K562 (cell line): Measurements from ENCODE around the gene COL20A1. TPM values are rescaled to one million over a fixed set of nuclear protein-coding genes. Genes with fewer than 3 reads are reported as not detected.

Source experiments
- ATAC-seq: fragments of 200-7000 bp; cut with Tn5 transposase; 3 replicates; pipeline ENCODE4 v1.9.1; 2020; ENCODE audit warnings: moderate library complexity
- BruUV-seq: library from RNA; stranded (reverse); fragments of 400-500 nt; replicated peaks from 2 replicates; lab custom pipeline; 2021; lab: Mats Ljungman, UMichigan
- CTCF ChIA-PET: fragments of 300-600 bp; formaldehyde crosslinking; extraction: SDS; loops from one replicate; lab custom pipeline; 2021; ENCODE audit warnings: low intra/inter-chr PET ratio; lab: Yijun Ruan, JAX
- POLR2A ChIA-PET: fragments of 300-600, 350-650 bp; sonication (Branson Sonifier 250); formaldehyde crosslinking; extraction: SDS; loops from one replicate; lab custom pipeline; 2021; ENCODE audit warnings: antibody characterized with exemption, inconsistent platforms; lab: Yijun Ruan, JAX
- DNase-seq, 4 experiments: peaks; one replicate each; pipeline versions ENCODE4 v3.0.0 to v3.0.0-alpha.2; 2011 to 2018; ENCODE audit warnings: low spot score in 3 of 4, mixed read lengths in 3 of 4; ENCODE audit errors: extremely low read depth in 1 of 4
- FAIRE-seq: peaks from 2 replicates; lab custom pipeline; 2011; peaks lifted over from hg19 to GRCh38; lab: Jason Lieb, UNC
- H2AFZ ChIP-seq: 2 replicates; pipeline ENCODE4 v1.6.0; 2011; ENCODE audit warnings: low read depth, low read length, control low read depth, inconsistent platforms
- H3K27ac ChIP-seq: fragments of 200-600 bp; 3 replicates; pipeline ENCODE4 v1.8.0; 2011; ENCODE audit warnings: low read depth, mild to moderate bottlenecking, control low read depth, inconsistent platforms, low read length, moderate library complexity, mixed read lengths; ENCODE audit errors: extremely low read depth
- H3K27me3 ChIP-seq, 2 experiments: fragments of 300-600 bp in 1 of 2; 2 replicates in 1 of 2; 3 replicates in 1 of 2; pipeline versions ENCODE4 v1.6.0 to v1.8.0; 2011; ENCODE audit warnings: inconsistent platforms in 2 of 2, low read length in 2 of 2, mild to moderate bottlenecking in 1 of 2, mixed read lengths in 1 of 2, moderate library complexity in 1 of 2; ENCODE audit not compliant: control insufficient read depth in 2 of 2, insufficient read depth in 2 of 2
- H3K36me3 ChIP-seq: fragments of 300-600 bp; 3 replicates; pipeline ENCODE4 v1.8.0; 2011; ENCODE audit warnings: mild to moderate bottlenecking, low read length, inconsistent platforms; ENCODE audit not compliant: control insufficient read depth, insufficient read depth
- H3K4me1 ChIP-seq, 2 experiments: fragments of 200-600 bp in 1 of 2; replicated peaks in 1 of 2; 2 replicates in 1 of 2; 3 replicates in 1 of 2; pipeline versions ENCODE4 v1.5.1 to v1.8.0; 2011; ENCODE audit warnings: inconsistent platforms in 2 of 2, low read length in 2 of 2, mild to moderate bottlenecking in 1 of 2, mixed read lengths in 1 of 2, moderate library complexity in 1 of 2; ENCODE audit not compliant: control insufficient read depth in 2 of 2, insufficient read depth in 2 of 2
- H3K4me2 ChIP-seq: 2 replicates; pipeline ENCODE4 v1.6.1; 2011; ENCODE audit warnings: low read length, control low read depth, inconsistent platforms, mixed read lengths; ENCODE audit not compliant: insufficient read depth
- H3K4me3 ChIP-seq: fragments of 200-600 bp; sonication (generic), shearing (Covaris generic); 2 replicates; pipeline ENCODE4 v1.5.1; 2016; ENCODE audit warnings: control low read depth, inconsistent platforms
- H3K79me2 ChIP-seq: fragments of 200-600 bp; 3 replicates; pipeline ENCODE4 v1.8.0; 2011; ENCODE audit warnings: low read length, inconsistent platforms; ENCODE audit not compliant: control insufficient read depth, insufficient read depth
- H3K9ac ChIP-seq, 2 experiments: 2 replicates each; pipeline versions ENCODE4 v1.6.0 to v1.6.1; 2011; ENCODE audit warnings: low read depth in 2 of 2, low read length in 2 of 2, control low read depth in 1 of 2, inconsistent platforms in 1 of 2, mild to moderate bottlenecking in 1 of 2, mixed read lengths in 1 of 2; ENCODE audit not compliant: insufficient read depth in 1 of 2
- H3K9me1 ChIP-seq: one replicate; pipeline ENCODE4 v1.6.0; 2011; ENCODE audit warnings: inconsistent platforms, mild to moderate bottlenecking, low read length, moderate library complexity; ENCODE audit not compliant: control insufficient read depth, insufficient read depth
- H3K9me3 ChIP-seq: replicated peaks from 2 replicates; pipeline ENCODE4 v1.5.1; 2011; ENCODE audit warnings: low read depth, low read length, inconsistent platforms; ENCODE audit not compliant: control insufficient read depth, insufficient read depth
- H4K20me1 ChIP-seq: replicated peaks from 2 replicates; pipeline ENCODE4 v1.6.1; 2011; ENCODE audit warnings: low read length, inconsistent platforms, mixed read lengths; ENCODE audit not compliant: control insufficient read depth, insufficient read depth
- BRF1 ChIP-seq: IDR thresholded peaks from 3 replicates; pipeline ENCODE4 v1.6.1; 2011; ENCODE audit warnings: borderline replicate concordance, mild to moderate bottlenecking; ENCODE audit not compliant: insufficient read length; ENCODE audit errors: extremely low read depth
- FOXA3 ChIP-seq, 2 experiments: fragments of 450-650 bp in 1 of 2; sonication (generic) in 1 of 2; formaldehyde crosslinking; IDR thresholded peaks in 1 of 2; conservative IDR thresholded peaks in 1 of 2; 2 replicates each; pipeline versions ENCODE4 v1.4.0 to v1.8.0; 2020 to 2022; ENCODE audit warnings: mild to moderate bottlenecking in 2 of 2, missing genetic modification reagents in 1 of 2
- FOXP4 ChIP-seq: sonication (generic); formaldehyde crosslinking; IDR thresholded peaks from 2 replicates; pipeline ENCODE4 v1.8.0; 2022; ENCODE audit warnings: mild to moderate bottlenecking, missing genetic modification reagents, borderline replicate concordance
- KAT2B ChIP-seq: IDR thresholded peaks from one replicate; pipeline ENCODE4 v1.6.1; 2012; ENCODE audit warnings: low read depth, mild to moderate bottlenecking, control low read depth, inconsistent platforms, low read length, moderate library complexity
- MED1 ChIP-seq: sonication (generic); formaldehyde crosslinking; IDR thresholded peaks from 2 replicates; pipeline ENCODE4 v1.8.1; 2023; ENCODE audit warnings: missing genetic modification reagents, borderline replicate concordance
- MLX ChIP-seq, 2 experiments: fragments of 450-650 bp in 1 of 2; sonication (generic) in 1 of 2; formaldehyde crosslinking; conservative IDR thresholded peaks; 2 replicates each; pipeline versions ENCODE4 v1.4.0 to v1.8.1; 2020 to 2022; ENCODE audit warnings: mild to moderate bottlenecking in 1 of 2, missing genetic modification reagents in 1 of 2
- MXI1 ChIP-seq: IDR thresholded peaks from 2 replicates; pipeline ENCODE4 v1.6.1; 2011; ENCODE audit warnings: low read depth, mild to moderate bottlenecking, improper control_type of control experiment, low read length
- MYNN ChIP-seq, 2 experiments: sonication (generic); formaldehyde crosslinking in 1 of 2; IDR thresholded peaks; 2 replicates each; pipeline versions ENCODE4 v1.5.0 to v1.6.1; 2016 to 2020; ENCODE audit warnings: antibody characterized with exemption in 1 of 2, missing genetic modification reagents in 1 of 2
- NFXL1 ChIP-seq: fragments of 450-650 bp; formaldehyde crosslinking; IDR thresholded peaks from 2 replicates; pipeline ENCODE4 v1.4.0; 2021; ENCODE audit warnings: mild to moderate bottlenecking
- SAP30 ChIP-seq: fragments of 200-600 bp; sonication (generic); IDR thresholded peaks from 2 replicates; pipeline ENCODE4 v1.6.1; 2012; ENCODE audit warnings: borderline replicate concordance, low read depth, mild to moderate bottlenecking, moderate library complexity, low read length, control low read depth, inconsistent platforms; ENCODE audit not compliant: insufficient read depth, poor library complexity, severe bottlenecking
- ZNF408 ChIP-seq: fragments of 250-450 bp; sonication (Bioruptor Pico); IDR thresholded peaks from 2 replicates; pipeline ENCODE4 v1.4.0; 2020; ENCODE audit warnings: low read depth, mild to moderate bottlenecking, moderate library complexity
- ZNF584 ChIP-seq: fragments of 200-800 bp; sonication (Bioruptor generic); IDR thresholded peaks from 2 replicates; pipeline ENCODE4 v1.6.1; 2016; ENCODE audit warnings: low read depth, mild to moderate bottlenecking, missing genetic modification characterization, missing compliant biosample characterization
- WGBS: fragments of 100-300 bp; shearing (Covaris generic); methylation state at CpG from one replicate; pipeline ENCODE4 v1.1.6; 2016; ENCODE audit warnings: low coverage, mixed read lengths; ENCODE audit not compliant: insufficient coverage; ENCODE audit errors: missing lambda C conversion rate; 5-methylcytosine and 5-hydroxymethylcytosine counted together
- in situ Hi-C: fragments of 300-500 bp; cut with MboI; formaldehyde crosslinking; loops from 4 replicates; pipeline ENCODE4 v1.15.0; 2018; ENCODE audit warnings: inconsistent platforms, mixed read lengths
- intact Hi-C: fragments of 100-400 bp; cut with micrococcal nuclease; formaldehyde crosslinking; loops from 2 replicates; pipeline ENCODE4 v1.14.2; 2022
- polyA plus RNA-seq, 8 experiments: library from polyadenylated mRNA; depleted of rRNA in 4 of 8; stranded (reverse) in 5 of 8; unstranded in 3 of 8; fragments of >200 nt; fragmentation: Nextera tagmentation in 2 of 8; fragmentation: Illumina TruSeq in 1 of 8; extraction: Ambion mirVana in 2 of 8; extraction: Trizol in 1 of 8; gene quantifications; 2 replicates each; pipeline versions ENCODE4 v1.2.1 to v1.2.3, GENCODE V29; 2011 to 2014; ENCODE audit warnings: inconsistent platforms in 1 of 8, missing spikeins in 1 of 8
- total RNA-seq, 7 experiments: library from RNA; depleted of rRNA in 6 of 7; stranded (reverse); fragments of >200 nt in 6 of 7; fragmentation: Illumina TruSeq in 2 of 7; extraction: Trizol in 2 of 7; gene quantifications; 2 replicates each; pipeline versions ENCODE4 v1.2.1 to v1.2.3, GENCODE V29; 2011 to 2021; ENCODE audit warnings: low replicate concordance in 1 of 7
- TF ChIP-seq, protein P1 (sequence below): fragments of 250-450 bp; sonication (Bioruptor Pico); IDR thresholded peaks from 2 replicates; pipeline ENCODE4 v1.8.0; 2021; ENCODE audit warnings: borderline replicate concordance, mild to moderate bottlenecking, moderate library complexity; ENCODE audit not compliant: poor library complexity, severe bottlenecking
- TF ChIP-seq, protein P2 (sequence below): fragments of 450-650 bp; IDR thresholded peaks from 2 replicates; pipeline ENCODE4 v1.6.1; 2016; ENCODE audit warnings: low read depth, mild to moderate bottlenecking, moderate library complexity

The COL20A1 gene
- total and polyA plus RNA-seq, 9 of the 15 experiments (the other 6 are each of a cell fraction or from before 2014, with no cell fraction given): not detected

GRCh38 chr20:63280371-63280770 is 12.6 kb upstream of the COL20A1 start (continued):
- no peak for TF ChIP-seq MLX (CRISPR knock-in tag; conservative IDR thresholded peaks at IDR 0.05)

DNA sequence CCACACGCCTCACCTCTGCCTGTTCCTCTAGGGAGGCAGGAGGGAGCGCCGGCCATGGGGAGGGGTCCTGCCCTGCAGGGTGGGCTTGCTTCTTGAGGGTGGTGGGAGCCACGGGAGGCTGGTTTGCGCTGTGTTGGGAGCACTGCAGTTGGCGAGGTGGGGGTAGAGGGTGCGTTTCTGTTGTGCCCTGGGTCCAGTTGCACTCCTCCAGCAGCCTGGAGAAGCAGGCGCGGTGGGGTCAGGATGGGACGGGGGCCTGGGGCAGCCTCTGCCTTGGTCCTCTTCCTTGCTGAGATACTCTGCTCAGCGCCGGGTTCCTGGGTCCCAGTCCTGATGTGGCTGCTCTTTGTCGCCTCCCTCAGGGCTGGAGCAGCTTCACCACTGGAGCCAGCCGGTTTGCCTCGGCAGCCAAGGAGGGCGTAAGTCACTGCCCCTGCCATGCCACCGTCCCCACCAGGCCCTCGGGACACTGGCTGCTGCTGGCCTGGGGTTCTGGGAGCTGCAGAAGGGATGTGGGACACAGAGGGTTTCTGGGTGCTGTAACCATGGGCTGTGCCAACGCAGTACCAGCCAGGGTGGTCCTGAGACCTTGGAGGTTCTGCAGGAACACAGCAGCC is 11.9 kb upstream of the COL20A1 start:
- Histone ChIP-seq H3K4me2 (no peak overlapping the region), H4K20me1 (peaks cover under 1% of the 10 kb centered on the region; the same call in 1 of the 2 replicates), H3K9me1 (peaks cover 6% of the 10 kb centered on the region), H3K27ac (no peak overlapping the region), H3K4me3 (no peak overlapping the region), H2AFZ (no peak overlapping the region), H3K27me3 (no peaks in the 10 kb centered on the region), H3K4me1 (peaks cover 0 to 28% of the 10 kb centered on the region in 2 experiments; a peak in 1 of 5 replicates), H3K9ac (no peak overlapping the region), H3K9me3 (no peaks in the 10 kb centered on the region), H3K36me3 (peaks cover 89% of the 10 kb centered on the region; the same call in 2 of the 3 replicates), H3K79me2 (peaks cover 9% of the 10 kb centered on the region; the same call in 2 of the 3 replicates)
- peak; percentile 74 for ATAC-seq
- BruUV-seq: no TSS peak
- ChIA-PET CTCF (interaction anchor here (0.8 kb wide), 1 partner anchor 308 kb away, joined by 3 read pairs; no protein-coding TSS in a partner anchor), POLR2A (interaction anchor here (0.6 to 5.2 kb wide), 4 partner anchors 8 to 524 kb away, joined by 3 to 28 read pairs (median 14); partner anchors contain the start of genes ARFGAP1 and COL20A1)
- 86% methylated on average over 17 of the region's 19 CpGs for WGBS
- no peak for DNase-seq
- intact Hi-C loops: no loop called here
- FAIRE-seq: no peak
- in situ Hi-C loops: no loop called here
- TF ChIP-seq, protein P1, sequence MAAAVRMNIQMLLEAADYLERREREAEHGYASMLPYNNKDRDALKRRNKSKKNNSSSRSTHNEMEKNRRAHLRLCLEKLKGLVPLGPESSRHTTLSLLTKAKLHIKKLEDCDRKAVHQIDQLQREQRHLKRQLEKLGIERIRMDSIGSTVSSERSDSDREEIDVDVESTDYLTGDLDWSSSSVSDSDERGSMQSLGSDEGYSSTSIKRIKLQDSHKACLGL (CRISPR knock-in tag): no peak
- TF ChIP-seq SAP30 (no peak), NFXL1 (no peak), BRF1 (no peak), MED1 (CRISPR knock-in tag) (no peak), FOXP4 (no peak), MYNN (IDR thresholded peaks at IDR 0.05) (no peak), MYNN (CRISPR knock-in tag; IDR thresholded peaks at IDR 0.05) (no peak), ZNF584 (no peak), KAT2B (no peak), ZNF408 (no peak), FOXA3 (CRISPR knock-in tag; conservative IDR thresholded peaks at IDR 0.05 in 1 of 2, IDR thresholded peaks at IDR 0.05 in 1 of 2) (no peak), MXI1 (no peak)
- TF ChIP-seq, protein P2, sequence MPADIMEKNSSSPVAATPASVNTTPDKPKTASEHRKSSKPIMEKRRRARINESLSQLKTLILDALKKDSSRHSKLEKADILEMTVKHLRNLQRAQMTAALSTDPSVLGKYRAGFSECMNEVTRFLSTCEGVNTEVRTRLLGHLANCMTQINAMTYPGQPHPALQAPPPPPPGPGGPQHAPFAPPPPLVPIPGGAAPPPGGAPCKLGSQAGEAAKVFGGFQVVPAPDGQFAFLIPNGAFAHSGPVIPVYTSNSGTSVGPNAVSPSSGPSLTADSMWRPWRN: no peak
